Ascending aorta (tissue), 2 donors: Measurements from ENCODE around the gene SNX13. TPM values are rescaled to one million over a fixed set of nuclear protein-coding genes. Genes with fewer than 3 reads are reported as not detected.

Source experiments
- DNase-seq, 2 donors: peaks; one replicate each; pipeline ENCODE4 v3.0.0-alpha.2; 2019; ENCODE audit warnings: low spot score in 2 of 2
- H3K27ac ChIP-seq, 2 donors: fragments of 200-600 bp; sonication (generic); one replicate each; pipeline ENCODE4 v1.5.1; 2016 to 2017; ENCODE audit warnings: mild to moderate bottlenecking in 1 of 2
- H3K27me3 ChIP-seq: fragments of 200-600 bp; sonication (generic); one replicate; pipeline ENCODE4 v1.5.1; 2017
- H3K36me3 ChIP-seq, 2 donors: fragments of 200-600 bp; sonication (generic); one replicate each; pipeline ENCODE4 v1.5.1; 2016
- H3K4me1 ChIP-seq, 2 donors: fragments of 200-600 bp; sonication (generic); one replicate each; pipeline ENCODE4 v1.5.1; 2016 to 2017; ENCODE audit warnings: mild to moderate bottlenecking in 1 of 2
- H3K4me3 ChIP-seq, 2 donors: fragments of 200-600 bp; sonication (generic); one replicate each; pipeline ENCODE4 v1.5.1; 2016 to 2017; ENCODE audit warnings: mild to moderate bottlenecking in 1 of 2
- H3K9me3 ChIP-seq, 2 donors: fragments of 200-600 bp; sonication (generic); one replicate each; pipeline ENCODE4 v1.5.1; 2016
- CTCF ChIP-seq, 3 experiments: fragments of 200-600 bp in 2 of 3; fragments of 450-650 bp in 1 of 3; sonication (generic) in 2 of 3; IDR thresholded peaks; one replicate each; pipeline ENCODE4 v1.5.1; 2016 to 2019; ENCODE audit warnings: antibody characterized with exemption in 3 of 3, mild to moderate bottlenecking in 1 of 3, moderate library complexity in 1 of 3
- intact Hi-C: fragments of 100-400 bp; cut with DNase I; formaldehyde crosslinking; loops from one replicate; pipeline ENCODE4 v1.15.1; 2023
- total RNA-seq: library from RNA; depleted of rRNA; stranded (reverse); fragments of >200 nt; gene quantifications from one replicate; pipeline ENCODE4 v1.1.0, GENCODE V29; 2016

Gene SNX13
- total RNA-seq, 1 donor from 2014 or later: 26.2 TPM

GRCh38 chr7:17939606-17940301 is 540 bp downstream of the SNX13 start:
- Histone ChIP-seq H3K27me3 (no peaks in the 10 kb centered on the region), H3K27ac (peak overlapping the region; percentile 95 to 99), H3K36me3 (no peaks in the 10 kb centered on the region), H3K4me1 (peaks cover 0 to 27% of the 10 kb centered on the region in 2 donors), H3K4me3 (peak overlapping the region; percentile 85 to 98), H3K9me3 (no peaks in the 10 kb centered on the region)
- no peak for TF ChIP-seq CTCF (IDR thresholded peaks at IDR 0.05)
- peak in 1 of 2 donors; percentile 75 for DNase-seq
- intact Hi-C loops: loop anchor here (5.0 to 10.0 kb wide), 4 partner anchors 148 to 1292 kb away; partner anchors contain the start of genes AHR, ANKMY2 and BZW2

GRCh38 chr7:17939211-17939605 is 1.1 kb downstream of the SNX13 start:
- H3K9me3 ChIP-seq: no peaks in the 10 kb centered on the region
- H3K27me3 ChIP-seq: no peaks in the 10 kb centered on the region
- no peak for DNase-seq
- peak overlapping the region; percentile 95 to 99 for H3K27ac ChIP-seq
- no peak for TF ChIP-seq CTCF (IDR thresholded peaks at IDR 0.05)
- intact Hi-C loops: no loop called here
- peaks cover 0 to 27% of the 10 kb centered on the region in 2 donors for H3K4me1 ChIP-seq
- H3K36me3 ChIP-seq: no peaks in the 10 kb centered on the region
- H3K4me3 ChIP-seq: peak overlapping the region; percentile 85 to 98

GRCh38 chr7:17937506-17938120 is 2.7 kb downstream of the SNX13 start:
- H3K4me3 ChIP-seq: peak overlapping the region; percentile 85 to 98
- H3K36me3 ChIP-seq: no peaks in the 10 kb centered on the region
- no peaks in the 10 kb centered on the region for H3K27me3 ChIP-seq
- intact Hi-C loops: no loop called here
- peaks cover 0 to 27% of the 10 kb centered on the region in 2 donors for H3K4me1 ChIP-seq
- H3K9me3 ChIP-seq: no peaks in the 10 kb centered on the region
- no peak for DNase-seq
- no peak overlapping the region for H3K27ac ChIP-seq
- TF ChIP-seq CTCF (IDR thresholded peaks at IDR 0.05): no peak

- TF ChIP-seq CTCF (IDR thresholded peaks at IDR 0.05): no peak
- Histone ChIP-seq H3K9me3 (no peaks in the 10 kb centered on the region), H3K27ac (no peak overlapping the region), H3K4me3 (no peak overlapping the region), H3K4me1 (peaks cover 0 to 23% of the 10 kb centered on the region in 2 donors), H3K27me3 (no peaks in the 10 kb centered on the region), H3K36me3 (no peaks in the 10 kb centered on the region)
- intact Hi-C loops: no loop called here
- no peak for DNase-seq
Measured at GRCh38 chr7:17936321-17936720, 4.0 kb downstream of the SNX13 start.

- no peak for TF ChIP-seq CTCF (IDR thresholded peaks at IDR 0.05)
- no peak for DNase-seq
- intact Hi-C loops: no loop called here
- Histone ChIP-seq H3K36me3 (no peaks in the 10 kb centered on the region), H3K4me3 (no peak overlapping the region), H3K9me3 (no peaks in the 10 kb centered on the region), H3K27me3 (no peaks in the 10 kb centered on the region), H3K4me1 (peaks cover 0 to 19% of the 10 kb centered on the region in 2 donors), H3K27ac (no peak overlapping the region)
Measured at GRCh38 chr7:17934612-17935240, 5.6 kb downstream of the SNX13 start.
